GM12878 (cell line): Measurements from ENCODE around the gene HACD4.

ENCODE experiments used
- CEBPB ChIP-seq, 2 experiments: fragments of 150-350 bp in 1 of 2; IDR thresholded peaks; 2 replicates each; pipeline ENCODE4 v1.6.1; 2012 to 2014; ENCODE audit warnings: low read depth in 2 of 2, low read length in 2 of 2, borderline replicate concordance in 1 of 2, inconsistent platforms in 1 of 2
- CTCF ChIP-seq, 3 experiments: IDR thresholded peaks in 2 of 3; conservative IDR thresholded peaks in 1 of 3; 2 replicates each; pipeline ENCODE4 v1.5.1; 2011; ENCODE audit warnings: low read depth in 3 of 3, low read length in 3 of 3, mild to moderate bottlenecking in 3 of 3, control low read depth in 2 of 3, moderate library complexity in 2 of 3, inconsistent platforms in 1 of 3, mixed read lengths in 1 of 3; ENCODE audit not compliant: control insufficient read depth in 2 of 3, insufficient read depth in 1 of 3; ENCODE audit errors: extremely low read depth in 1 of 3

- TF ChIP-seq CEBPB (IDR thresholded peaks at IDR 0.05; ENCODE audit: borderline replicate concordance in 1 of 2, low read depth in 2 of 2, low read length in 2 of 2) (no peak), CTCF (IDR thresholded peaks at IDR 0.05 in 2 of 3, conservative IDR thresholded peaks at IDR 0.05 in 1 of 3; ENCODE audit: control insufficient read depth in 2 of 3, extremely low read depth in 1 of 3, insufficient read depth in 1 of 3, low read depth in 3 of 3, low read length in 3 of 3) (no peak)
Observed at GRCh38 chr9:21015129-21015815, 16.2 kb downstream of the HACD4 start.
